HUES48 (cell line): Measurements from ENCODE around the gene CYP17A1.

Source experiments
- H3K27ac ChIP-seq: one replicate; pipeline ENCODE4 v1.7.0; 2013; ENCODE audit warnings: low read depth, low read length, inconsistent platforms
- H3K27me3 ChIP-seq: 2 replicates; pipeline ENCODE4 v1.6.1; 2013; ENCODE audit warnings: mild to moderate bottlenecking, low read length; ENCODE audit not compliant: control insufficient read depth, insufficient read depth
- H3K36me3 ChIP-seq: 2 replicates; pipeline ENCODE4 v1.6.1; 2013; ENCODE audit warnings: low read length; ENCODE audit not compliant: control insufficient read depth, insufficient read depth
- H3K4me1 ChIP-seq: 2 replicates; pipeline ENCODE4 v1.6.1; 2013; ENCODE audit warnings: mild to moderate bottlenecking, low read length; ENCODE audit not compliant: control insufficient read depth, insufficient read depth
- H3K4me3 ChIP-seq: 2 replicates; pipeline ENCODE4 v1.5.1; 2013; ENCODE audit warnings: mild to moderate bottlenecking, low read depth, low read length
- H3K9ac ChIP-seq: 2 replicates; pipeline ENCODE4 v1.6.1; 2013; ENCODE audit warnings: mild to moderate bottlenecking, low read depth, low read length, moderate library complexity
- H3K9me3 ChIP-seq: 2 replicates; pipeline ENCODE4 v1.6.1; 2013; ENCODE audit warnings: low read length; ENCODE audit not compliant: control insufficient read depth, insufficient read depth

Gene CYP17A1

GRCh38 chr10:102783568-102783967, 53.6 kb downstream of the CYP17A1 start:
- H3K27me3 ChIP-seq, result no peaks in the 10 kb centered on the region
- no peak overlapping the region for H3K27ac ChIP-seq
- H3K36me3 ChIP-seq, result no peaks in the 10 kb centered on the region
- peaks cover 30% of the 10 kb centered on the region for H3K4me1 ChIP-seq
- no peak overlapping the region for H3K9ac ChIP-seq
- H3K9me3 ChIP-seq, result no peaks in the 10 kb centered on the region
- no peak overlapping the region for H3K4me3 ChIP-seq

GRCh38 chr10:102782673-102783551, 54.3 kb downstream of the CYP17A1 start:
- Histone ChIP-seq H3K4me3 (no peak overlapping the region), H3K4me1 (peaks cover 37% of the 10 kb centered on the region), H3K27ac (no peak overlapping the region), H3K9me3 (no peaks in the 10 kb centered on the region), H3K36me3 (no peaks in the 10 kb centered on the region), H3K27me3 (no peaks in the 10 kb centered on the region), H3K9ac (no peak overlapping the region)

- H3K4me1 ChIP-seq, result peaks cover 44% of the 10 kb centered on the region
- no peaks in the 10 kb centered on the region for H3K36me3 ChIP-seq
- H3K9ac ChIP-seq, result no peak overlapping the region
- H3K9me3 ChIP-seq, result no peaks in the 10 kb centered on the region
- H3K27ac ChIP-seq, result no peak overlapping the region
- H3K27me3 ChIP-seq, result no peaks in the 10 kb centered on the region
- no peak overlapping the region for H3K4me3 ChIP-seq
Measured at GRCh38 chr10:102781921-102782557, 55.2 kb downstream of the CYP17A1 start.

DNA sequence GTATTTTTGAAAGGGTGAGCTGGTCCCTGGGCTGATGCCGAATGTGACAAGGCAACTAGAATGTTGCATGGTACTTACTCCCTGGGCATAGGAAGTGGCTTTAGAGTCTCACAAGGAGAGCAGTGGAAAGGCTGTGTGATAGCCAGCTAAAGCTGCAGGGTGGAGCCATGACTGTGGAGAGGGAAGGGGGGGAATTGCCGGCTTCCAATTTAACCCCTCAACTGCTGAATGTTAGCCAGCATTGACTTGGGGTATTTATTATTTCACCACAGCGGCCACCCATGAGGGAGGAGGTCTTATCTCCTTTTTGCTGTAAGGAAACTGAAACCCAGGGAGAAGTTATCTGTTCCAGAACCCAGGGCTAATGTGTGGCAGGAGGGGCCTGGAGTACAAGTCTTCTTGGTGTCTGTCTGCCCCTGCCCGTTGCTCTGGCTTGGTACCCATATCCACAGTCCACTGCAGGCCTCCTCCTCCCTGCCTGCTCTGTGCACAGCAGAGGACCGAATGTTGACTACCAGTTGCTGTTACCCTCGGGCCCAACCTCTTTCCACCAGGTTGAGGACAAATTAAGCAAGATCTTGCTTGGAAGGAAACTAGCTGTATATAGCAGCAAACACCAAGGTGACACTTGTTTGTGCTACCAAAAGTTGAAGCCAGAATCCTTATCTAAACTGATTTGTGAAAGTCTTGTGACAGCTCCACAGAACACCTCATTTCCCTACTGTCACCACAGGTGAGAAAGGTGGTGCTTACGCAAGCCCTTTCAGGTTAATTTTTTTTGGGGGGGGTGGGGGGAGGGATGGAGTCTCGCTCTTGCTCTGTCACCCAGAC, 55.9 kb downstream of the CYP17A1 start:
- H3K4me3 ChIP-seq, result no peak overlapping the region
- peak overlapping the region; percentile 8 for H3K27ac ChIP-seq
- peaks cover 51% of the 10 kb centered on the region for H3K4me1 ChIP-seq
- no peaks in the 10 kb centered on the region for H3K36me3 ChIP-seq
- H3K9ac ChIP-seq, result no peak overlapping the region
- H3K27me3 ChIP-seq, result no peaks in the 10 kb centered on the region
- H3K9me3 ChIP-seq, result no peaks in the 10 kb centered on the region
